Effector CD4-positive, alpha-beta T cell (primary cell): ENCODE data around the gene PLEKHF1.
"Not testable (repeated sequence)": the region's sequence is repeated elsewhere in the genome, so short reads cannot be mapped to it uniquely, and the experiment has no call there.

Experiments used
- DNase-seq: peaks from one replicate; pipeline ENCODE4 v3.0.0-alpha.2; 2020
- total RNA-seq: gene quantifications from one replicate; lab custom pipeline; 2026; lab: John Stamatoyannopoulos, UW

PLEKHF1 gene
- 14.4 reads per million, percentile 39 among the genes with 10 or more reads in this experiment for total RNA-seq

GRCh38 chr19:29665215-29665825, at the start of gene PLEKHF1:
Gene PLEKHF1, plus strand, starts transcription at chr19:29665461. Its CDS starts 8,379 bp downstream, at chr19:29673840.
- peak; percentile 74 for DNase-seq

GRCh38 chr19:29615891-29616425, 49.3 kb upstream of the PLEKHF1 start:
- no peak for DNase-seq

DNA sequence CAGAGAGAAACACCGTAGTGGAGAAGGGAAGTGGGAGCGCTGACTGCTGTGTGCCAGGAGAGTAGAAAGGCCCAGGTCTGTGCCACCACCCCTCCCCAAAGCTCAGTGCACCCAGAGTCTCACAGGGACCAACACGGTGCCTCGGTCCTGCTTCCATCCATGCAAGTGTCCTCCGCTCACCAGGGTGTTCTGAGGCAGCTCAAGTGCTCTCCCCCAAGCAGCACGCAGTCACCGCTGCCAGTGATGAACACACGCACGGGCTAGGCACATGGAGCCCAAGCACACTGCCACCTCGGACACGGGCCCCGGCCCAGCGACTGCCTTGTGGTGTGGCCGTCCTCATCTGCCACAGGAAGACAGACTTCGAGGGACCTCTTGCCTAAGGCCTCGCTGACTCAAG, 48.7 kb upstream of the PLEKHF1 start:
- no peak for DNase-seq

GRCh38 chr19:29617366-29618266, 47.6 kb upstream of the PLEKHF1 start:
- no peak for DNase-seq

- DNase-seq: no peak
Measured at GRCh38 chr19:29618434-29618833, 46.8 kb upstream of the PLEKHF1 start.

DNA sequence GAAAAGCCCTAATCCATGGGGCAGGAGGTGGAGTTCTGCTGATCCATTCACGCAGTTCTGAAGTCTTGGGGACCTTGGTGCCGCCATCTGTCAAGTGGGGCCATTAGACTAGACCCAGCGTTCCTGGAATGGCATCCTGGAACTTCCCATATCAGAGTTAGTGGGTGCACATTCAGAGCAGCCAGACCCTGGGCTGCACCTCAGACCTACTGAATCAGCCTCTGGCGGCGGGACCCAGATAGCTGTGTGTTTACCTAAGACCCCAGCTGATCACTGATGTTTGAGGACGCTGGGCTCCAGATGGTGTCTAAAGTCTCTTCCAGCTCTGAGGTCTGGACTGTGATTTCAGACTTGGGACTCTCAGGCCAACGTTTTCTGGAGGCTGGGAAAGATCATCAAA, 46.4 kb upstream of the PLEKHF1 start:
- DNase-seq: no peak

DNA sequence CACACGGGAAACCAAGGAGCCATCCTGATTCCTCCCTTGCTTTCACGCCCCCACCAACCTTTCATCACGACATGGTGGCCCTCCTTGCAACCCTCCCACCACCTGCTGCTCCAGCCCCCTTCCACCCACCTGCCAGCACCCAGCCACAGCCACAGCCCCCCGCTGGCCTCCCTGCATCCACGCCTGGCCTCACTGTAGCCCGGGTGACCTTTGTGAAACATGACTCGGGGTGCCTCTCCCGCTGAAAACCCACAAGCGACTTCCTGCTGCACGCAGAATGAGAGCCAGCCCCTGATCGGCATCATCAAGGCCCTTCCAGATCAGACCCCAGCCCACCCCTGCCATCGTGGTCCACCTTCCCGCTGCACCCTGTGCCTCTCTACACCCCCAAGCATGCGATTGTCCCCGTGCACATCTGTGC, 44.3 kb upstream of the PLEKHF1 start:
- no peak for DNase-seq

DNA sequence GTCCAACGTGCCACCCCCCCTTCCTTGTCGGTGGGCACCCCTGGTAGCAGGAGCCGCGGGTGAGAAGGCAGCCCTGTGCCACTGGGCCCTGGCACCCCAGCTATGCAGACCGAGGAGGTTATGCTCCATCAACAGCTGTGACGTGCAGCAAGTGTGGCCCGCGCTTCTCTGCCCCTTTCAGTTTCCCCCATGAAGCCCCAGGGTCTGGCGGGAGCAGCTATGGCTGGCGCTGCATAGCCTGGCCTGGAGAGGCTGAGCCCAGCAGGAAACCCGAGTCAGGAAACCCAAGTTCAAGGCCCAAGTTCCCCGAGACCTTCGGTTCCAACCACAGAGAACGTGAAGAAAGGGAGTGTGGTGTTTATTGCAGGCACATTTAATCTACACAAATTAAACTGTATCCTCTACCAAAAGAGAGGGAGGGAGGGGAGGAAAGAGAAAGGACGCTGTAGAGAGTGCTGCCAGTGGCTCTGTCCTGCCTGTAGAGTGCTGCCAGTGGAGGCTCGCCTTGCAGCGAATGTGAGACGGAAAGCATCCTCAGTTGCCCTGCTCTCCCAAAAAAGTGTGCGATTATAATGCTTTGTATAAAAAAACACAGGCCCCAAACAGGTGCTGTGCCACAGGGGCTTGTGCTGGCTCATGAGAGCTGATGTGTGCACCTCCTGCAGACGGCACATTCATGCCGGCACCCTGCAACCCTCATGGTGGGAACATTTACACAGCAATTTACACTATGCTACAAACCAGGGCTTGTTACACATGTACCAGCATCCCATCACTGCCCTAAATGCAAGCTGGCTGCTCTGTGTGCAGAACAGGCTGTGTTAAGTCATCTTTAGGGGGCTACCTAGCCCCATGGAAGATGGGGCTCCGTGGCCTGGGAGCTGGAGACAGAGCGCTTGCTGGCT, 42.8 kb upstream of the PLEKHF1 start:
- no peak for DNase-seq

GRCh38 chr19:29623726-29624488, 41.4 kb upstream of the PLEKHF1 start:
- DNase-seq: no peak

GRCh38 chr19:29624489-29625185, 40.6 kb upstream of the PLEKHF1 start:
- DNase-seq: no peak

- no peak for DNase-seq
Measured at GRCh38 chr19:29625186-29625651, 40.0 kb upstream of the PLEKHF1 start.

- no peak for DNase-seq
Measured at GRCh38 chr19:29626386-29626785, 38.9 kb upstream of the PLEKHF1 start.

- DNase-seq: not testable (repeated sequence)
Measured at GRCh38 chr19:29626832-29627231, 38.4 kb upstream of the PLEKHF1 start.

DNA sequence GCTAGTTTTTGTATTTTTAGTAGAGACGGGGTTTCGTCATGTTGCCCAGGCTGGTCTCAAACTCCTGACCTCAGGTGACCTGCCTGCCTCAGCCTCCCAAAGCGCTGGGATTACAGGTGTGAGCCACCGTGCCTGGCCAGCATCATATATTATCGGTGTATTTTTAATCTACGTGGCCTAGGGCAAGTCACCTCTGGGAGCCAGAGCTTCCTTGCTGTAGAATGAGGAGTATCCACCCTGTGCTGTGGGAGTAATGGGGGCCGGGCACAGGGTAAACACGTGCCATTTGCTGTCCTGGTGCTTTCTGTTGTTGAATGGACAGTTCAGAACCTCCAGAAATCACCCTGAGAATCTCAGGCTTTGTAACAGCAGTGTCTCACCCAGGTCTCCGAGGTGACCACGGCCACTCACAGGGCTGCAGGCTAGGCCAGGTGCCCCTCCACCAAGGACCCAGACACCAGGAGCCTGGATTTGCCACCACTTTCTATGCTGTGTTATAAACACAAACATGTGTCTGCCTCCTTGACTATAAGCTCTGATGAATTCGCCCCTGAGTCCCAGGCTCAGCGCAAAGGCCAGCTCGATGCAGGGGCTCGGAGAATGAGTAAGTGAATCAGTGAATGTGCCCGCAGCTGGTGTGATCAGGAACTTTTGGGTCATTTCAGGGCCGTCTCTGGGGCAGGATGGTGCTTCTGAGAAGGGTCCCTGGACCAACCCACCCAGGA, 36.4 kb upstream of the PLEKHF1 start:
- DNase-seq: no peak

GRCh38 chr19:29629836-29630534, 35.3 kb upstream of the PLEKHF1 start:
- DNase-seq: no peak

GRCh38 chr19:29630655-29631054, 34.6 kb upstream of the PLEKHF1 start:
- no peak for DNase-seq

DNA sequence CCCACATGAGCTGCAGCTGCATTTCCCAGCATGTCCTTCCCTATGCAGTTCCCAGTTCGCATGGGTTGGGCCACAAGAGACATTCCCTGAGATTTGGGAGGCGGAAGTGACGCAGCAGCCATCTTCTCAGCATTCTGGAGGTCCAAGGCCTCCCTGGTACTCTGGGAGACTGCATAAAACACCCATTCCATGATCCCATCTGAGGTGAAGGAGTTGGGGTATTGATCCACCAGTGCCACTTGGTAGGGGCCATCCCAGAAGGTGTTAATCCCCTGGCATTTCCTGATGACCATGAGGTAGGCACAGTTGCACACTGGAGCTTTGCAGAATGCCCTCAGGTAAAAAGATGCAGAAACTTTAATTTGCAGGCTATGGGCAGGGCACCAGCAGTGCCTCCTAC, 33.8 kb upstream of the PLEKHF1 start:
- DNase-seq: no peak

DNA sequence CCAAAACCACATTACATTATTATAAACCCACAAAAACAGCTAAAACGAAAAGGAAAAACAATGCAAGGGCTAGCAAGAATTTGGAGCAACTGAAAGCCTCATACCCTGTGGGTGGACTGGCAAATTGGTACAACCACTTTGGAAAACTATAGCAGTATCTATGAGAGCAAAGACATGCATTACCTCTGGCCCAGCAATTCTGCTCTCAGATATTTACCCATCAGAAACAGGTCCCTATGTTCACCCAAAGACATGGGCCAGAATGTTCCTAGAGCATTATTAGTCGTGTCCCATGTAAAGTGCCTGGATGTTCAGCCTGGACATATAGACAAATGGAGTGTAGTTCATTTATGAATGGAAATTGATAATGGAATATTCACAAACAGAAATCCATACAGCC, 31.3 kb upstream of the PLEKHF1 start:
- no peak for DNase-seq

DNA sequence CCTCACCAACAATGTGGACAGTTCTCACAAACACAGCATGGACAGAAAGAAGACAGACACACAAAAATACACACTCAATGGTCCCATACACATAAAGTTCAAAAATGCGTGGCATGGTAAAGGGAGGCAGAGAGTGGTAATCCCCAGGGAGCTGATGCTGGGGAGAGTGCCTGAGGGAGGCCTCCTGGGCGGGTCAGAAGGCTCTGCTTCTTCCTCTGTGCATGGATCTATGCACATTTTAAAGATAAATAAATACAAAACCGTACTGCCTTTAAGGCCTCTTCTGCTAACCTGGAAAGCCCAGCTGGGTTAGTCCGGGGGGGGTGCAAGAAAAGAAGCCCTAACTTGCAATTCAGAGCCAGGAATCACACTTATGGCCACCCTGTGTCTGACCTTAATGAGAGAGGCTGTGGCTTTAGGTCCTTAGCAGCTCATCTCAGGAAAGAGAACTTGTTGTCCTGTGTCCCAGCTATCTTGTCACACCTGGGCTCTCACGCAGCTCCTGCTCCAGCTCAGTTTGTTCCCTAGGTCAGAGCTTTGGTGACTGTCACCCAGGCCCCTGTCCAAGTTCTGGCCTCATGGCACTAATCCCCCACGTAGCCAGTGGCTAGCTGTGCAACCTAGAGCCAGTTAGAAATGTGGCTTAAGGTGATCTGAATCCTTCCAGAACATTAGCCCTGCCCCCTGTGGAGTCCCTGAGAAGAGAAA, 30.7 kb upstream of the PLEKHF1 start:
- no peak for DNase-seq
